ENCODE results near the gene PERM1. TPM values are rescaled to one million over a fixed set of nuclear protein-coding genes. Genes with fewer than 3 reads are reported as not detected.

The PERM1 gene
- total and polyA plus RNA-seq, 2 donors (not counting 1 experiment from before 2014, with no cell fraction given), result 0.03 to 0.17 TPM

DNA sequence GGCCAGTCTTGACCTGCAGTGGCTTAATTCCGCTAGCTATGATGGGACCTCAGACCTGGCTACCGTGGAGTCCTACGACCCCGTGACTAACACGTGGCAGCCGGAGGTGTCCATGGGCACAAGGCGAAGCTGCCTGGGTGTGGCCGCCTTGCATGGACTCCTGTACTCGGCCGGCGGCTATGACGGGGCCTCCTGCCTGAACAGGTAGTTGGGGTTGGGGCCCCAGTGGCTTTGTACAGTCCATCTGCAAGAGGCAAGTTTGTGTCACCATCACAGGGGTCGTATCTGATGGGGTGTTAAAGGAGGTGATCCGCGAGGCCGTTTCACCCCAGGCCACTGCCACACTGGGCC is 18.6 kb downstream of the PERM1 start:
- Histone ChIP-seq H3K27ac (ENCODE audit: insufficient read depth, low read length) (no peak overlapping the region), H3K4me2 (ENCODE audit: extremely low read depth, insufficient read depth, low read length) (no peak overlapping the region), H4K20me1 (ENCODE audit: control insufficient read depth, extremely low read depth, insufficient read depth, low read length) (no peaks in the 10 kb centered on the region), H3K9me3 (ENCODE audit: control insufficient read depth, insufficient read depth, low read depth, low read length) (no peaks in the 10 kb centered on the region), H3K36me3 (ENCODE audit: control insufficient read depth, insufficient read depth, low read length) (peaks cover 10% of the 10 kb centered on the region), H3K4me3 (replicated peaks in 1 of 4; ENCODE audit: control extremely low read depth in 1 of 4, insufficient read depth in 1 of 4, low read depth in 3 of 4, low read length in 4 of 4) (no peak overlapping the region), H3K4me1 (ENCODE audit: control insufficient read depth, extremely low read depth, insufficient read depth, low read length) (peaks cover 8% of the 10 kb centered on the region), H3K79me2 (ENCODE audit: control insufficient read depth, insufficient read depth, low read length) (peaks cover 10% of the 10 kb centered on the region), H2AFZ (ENCODE audit: low read length) (no peak overlapping the region), H3K27me3 (ENCODE audit: control insufficient read depth, insufficient read depth, low read length) (no peaks in the 10 kb centered on the region), H3K9ac (ENCODE audit: insufficient read depth, low read length) (no peak overlapping the region)
- no peak for DNase-seq (ENCODE audit: low read depth in 2 of 2)
- TF ChIP-seq CTCF (conservative IDR thresholded peaks at IDR 0.05 in 1 of 2, IDR thresholded peaks at IDR 0.05 in 1 of 2; ENCODE audit: low read depth in 1 of 2, low read length in 2 of 2) (no peak), EZH2 (IDR thresholded peaks at IDR 0.05; ENCODE audit: low read length, missing control alignments) (no peak)

GRCh38 chr1:962381-963300 is 19.3 kb downstream of the PERM1 start:
- H3K9me3 ChIP-seq (ENCODE audit: control insufficient read depth, insufficient read depth, low read depth, low read length), result no peaks in the 10 kb centered on the region
- no peak for TF ChIP-seq EZH2 (IDR thresholded peaks at IDR 0.05; ENCODE audit: low read length, missing control alignments)
- no peak for TF ChIP-seq CTCF (conservative IDR thresholded peaks at IDR 0.05 in 1 of 2, IDR thresholded peaks at IDR 0.05 in 1 of 2; ENCODE audit: low read depth in 1 of 2, low read length in 2 of 2)

DNA sequence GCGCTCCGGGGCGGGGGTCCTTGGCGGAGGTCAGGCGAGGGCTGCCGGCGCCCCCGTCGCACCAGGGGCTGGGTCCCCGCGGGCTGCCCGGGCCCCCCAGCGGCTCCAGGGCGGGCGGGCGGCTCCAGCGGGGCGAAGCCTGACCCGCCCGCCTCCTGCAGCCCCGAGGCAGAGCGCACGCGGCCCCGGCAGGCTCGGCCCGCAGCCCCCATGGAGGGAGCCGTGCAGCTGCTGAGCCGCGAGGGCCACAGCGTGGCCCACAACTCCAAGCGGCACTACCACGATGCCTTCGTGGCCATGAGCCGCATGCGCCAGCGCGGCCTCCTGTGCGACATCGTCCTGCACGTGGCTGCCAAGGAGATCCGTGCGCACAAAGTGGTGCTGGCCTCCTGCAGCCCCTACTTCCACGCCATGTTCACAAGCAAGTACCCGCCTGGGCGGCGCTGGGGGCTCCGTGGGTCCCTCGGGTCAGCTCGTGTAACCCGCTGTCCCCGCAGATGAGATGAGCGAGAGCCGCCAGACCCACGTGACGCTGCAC is 20.7 kb downstream of the PERM1 start:
- Histone ChIP-seq H3K9ac (ENCODE audit: insufficient read depth, low read length) (peak overlapping the region; percentile 53), H2AFZ (ENCODE audit: low read length) (no peak overlapping the region), H3K4me1 (ENCODE audit: control insufficient read depth, extremely low read depth, insufficient read depth, low read length) (peaks cover 12% of the 10 kb centered on the region), H3K9me3 (ENCODE audit: control insufficient read depth, insufficient read depth, low read depth, low read length) (no peaks in the 10 kb centered on the region), H3K79me2 (ENCODE audit: control insufficient read depth, insufficient read depth, low read length) (peaks cover 21% of the 10 kb centered on the region), H3K4me3 (replicated peaks in 1 of 4; ENCODE audit: control extremely low read depth in 1 of 4, insufficient read depth in 1 of 4, low read depth in 3 of 4, low read length in 4 of 4) (peak overlapping the region in 3 of 4 experiments; percentile 38 to 67 (median 55)), H3K36me3 (ENCODE audit: control insufficient read depth, insufficient read depth, low read length) (peaks cover 13% of the 10 kb centered on the region), H4K20me1 (ENCODE audit: control insufficient read depth, extremely low read depth, insufficient read depth, low read length) (no peaks in the 10 kb centered on the region), H3K27ac (ENCODE audit: insufficient read depth, low read length) (no peak overlapping the region), H3K4me2 (ENCODE audit: extremely low read depth, insufficient read depth, low read length) (peak overlapping the region; percentile 80), H3K27me3 (ENCODE audit: control insufficient read depth, insufficient read depth, low read length) (no peaks in the 10 kb centered on the region)
- TF ChIP-seq EZH2 (IDR thresholded peaks at IDR 0.05; ENCODE audit: low read length, missing control alignments) (no peak), CTCF (conservative IDR thresholded peaks at IDR 0.05 in 1 of 2, IDR thresholded peaks at IDR 0.05 in 1 of 2; ENCODE audit: low read depth in 1 of 2, low read length in 2 of 2) (no peak)
- DNase-seq (ENCODE audit: low read depth in 2 of 2), result no peak

More at GRCh38 chr1:962381-963300, 19.3 kb downstream of the PERM1 start:
- Histone ChIP-seq H3K79me2 (ENCODE audit: control insufficient read depth, insufficient read depth, low read length) (peaks cover 14% of the 10 kb centered on the region), H2AFZ (ENCODE audit: low read length) (no peak overlapping the region), H3K4me1 (ENCODE audit: control insufficient read depth, extremely low read depth, insufficient read depth, low read length) (peaks cover 10% of the 10 kb centered on the region), H3K36me3 (ENCODE audit: control insufficient read depth, insufficient read depth, low read length) (peaks cover 10% of the 10 kb centered on the region), H3K27me3 (ENCODE audit: control insufficient read depth, insufficient read depth, low read length) (no peaks in the 10 kb centered on the region), H3K9ac (ENCODE audit: insufficient read depth, low read length) (no peak overlapping the region), H3K4me3 (replicated peaks in 1 of 4; ENCODE audit: control extremely low read depth in 1 of 4, insufficient read depth in 1 of 4, low read depth in 3 of 4, low read length in 4 of 4) (no peak overlapping the region), H4K20me1 (ENCODE audit: control insufficient read depth, extremely low read depth, insufficient read depth, low read length) (no peaks in the 10 kb centered on the region), H3K27ac (ENCODE audit: insufficient read depth, low read length) (no peak overlapping the region), H3K4me2 (ENCODE audit: extremely low read depth, insufficient read depth, low read length) (no peak overlapping the region)
- no peak for DNase-seq (ENCODE audit: low read depth in 2 of 2)
